NCI-H2227 treated with DMSO at 0.1 percent for 48 hours (cell line): ENCODE measurements around the gene AP5M1.
A peak's percentile ranks its signal among the peaks of the same experiment; 100 is the strongest.
"Not testable (repeated sequence)": the region's sequence is repeated elsewhere in the genome, so short reads cannot be mapped to it uniquely, and the experiment has no call there.

Experiments used
- DNase-seq: peaks from one replicate; lab custom pipeline; 2025; lab: John Stamatoyannopoulos, UW

Gene AP5M1

GRCh38 chr14:57268161-57269069 is at the start of gene AP5M1, which contains the start of gene EXOC5:
Gene AP5M1 (plus strand): TSS chr14:57268971. CDS start chr14:57269315, 344 bp downstream.
Gene EXOC5 (minus strand): TSS chr14:57268905. CDS start chr14:57268648, 257 bp downstream.
- peak; percentile 94 for DNase-seq

GRCh38 chr14:57221931-57222330 is 46.8 kb upstream of the AP5M1 start:
- DNase-seq = no peak

- no peak for DNase-seq
These were observed 41.7 kb upstream of the AP5M1 start for GRCh38 chr14:57227083-57227482.

GRCh38 chr14:57228320-57228719 is 40.5 kb upstream of the AP5M1 start:
- DNase-seq = not testable (repeated sequence)

- DNase-seq = no peak
These were observed 36.8 kb upstream of the AP5M1 start for GRCh38 chr14:57232006-57232405.

- DNase-seq = not testable (repeated sequence)
These were observed 28.7 kb upstream of the AP5M1 start for GRCh38 chr14:57240115-57240514.

- DNase-seq = no peak
These were observed 25.5 kb upstream of the AP5M1 start for GRCh38 chr14:57243320-57243719.

- DNase-seq = no peak
These were observed 24.7 kb upstream of the AP5M1 start for GRCh38 chr14:57244106-57244505.

- no peak for DNase-seq
These were observed 22.8 kb upstream of the AP5M1 start for GRCh38 chr14:57245941-57246340.

GRCh38 chr14:57246933-57247657 is 21.7 kb upstream of the AP5M1 start:
- no peak for DNase-seq

GRCh38 chr14:57254884-57255283 is 13.9 kb upstream of the AP5M1 start:
- no peak for DNase-seq

GRCh38 chr14:57258221-57258620 is 10.6 kb upstream of the AP5M1 start:
- DNase-seq = not testable (repeated sequence)

- no peak for DNase-seq
These were observed 9.1 kb upstream of the AP5M1 start for GRCh38 chr14:57259672-57260071.

GRCh38 chr14:57261604-57262003 is 7.2 kb upstream of the AP5M1 start:
- no peak for DNase-seq

- DNase-seq = no peak
These were observed 6.7 kb upstream of the AP5M1 start for GRCh38 chr14:57262117-57262516.

- DNase-seq = no peak
These were observed 2.7 kb upstream of the AP5M1 start for GRCh38 chr14:57266065-57266464.

- DNase-seq = no peak
These were observed 4.5 kb downstream of the AP5M1 start for GRCh38 chr14:57273236-57273635.

GRCh38 chr14:57274551-57274950 is 5.8 kb downstream of the AP5M1 start:
- no peak for DNase-seq

GRCh38 chr14:57275023-57275664 is 6.4 kb downstream of the AP5M1 start:
- DNase-seq = no peak

GRCh38 chr14:57277062-57277461 is 8.3 kb downstream of the AP5M1 start:
- DNase-seq = no peak

GRCh38 chr14:57287745-57288144 is 19.0 kb downstream of the AP5M1 start:
- no peak for DNase-seq

- no peak for DNase-seq
These were observed 22.0 kb downstream of the AP5M1 start for GRCh38 chr14:57290751-57291150.
